Common myeloid progenitor, CD34-positive (primary cell): Measurements from ENCODE around the gene ANKRD34A.

Source experiments
- CTCF ChIA-PET: fragments of 350-600 bp; sonication (Branson Sonifier 250); formaldehyde crosslinking; loops from one replicate; lab custom pipeline; 2021; ENCODE audit warnings: antibody characterized with exemption; lab: Charles Lee
- POLR2A ChIA-PET: fragments of 350-600 bp; sonication (Branson Sonifier 250); formaldehyde crosslinking; loops from one replicate; lab custom pipeline; 2021; ENCODE audit warnings: antibody characterized with exemption; lab: Charles Lee
- DNase-seq, 3 donors: peaks; one replicate each; pipeline versions ENCODE4 v3.0.0 to v3.0.0-alpha.2; 2013
- H3K27ac ChIP-seq, 2 experiments: 1 replicate in 1 of 2; 2 replicates in 1 of 2; pipeline ENCODE4 v1.7.0; 2013; ENCODE audit warnings: inconsistent platforms in 2 of 2, low read length in 2 of 2, mild to moderate bottlenecking in 2 of 2, low read depth in 1 of 2, moderate library complexity in 1 of 2; ENCODE audit not compliant: severe bottlenecking in 2 of 2, insufficient read depth in 1 of 2, poor library complexity in 1 of 2
- H3K27me3 ChIP-seq, 5 experiments: replicated peaks in 2 of 5; 1 replicate in 3 of 5; 2 replicates in 2 of 5; pipeline versions ENCODE4 v1.6.1 to v1.7.0; 2013; ENCODE audit warnings: low read length in 4 of 5, mild to moderate bottlenecking in 2 of 5, moderate library complexity in 2 of 5, inconsistent platforms in 1 of 5; ENCODE audit not compliant: insufficient read depth in 5 of 5, control insufficient read depth in 4 of 5
- H3K36me3 ChIP-seq, 4 experiments: 1 replicate in 2 of 4; 2 replicates in 2 of 4; pipeline versions ENCODE4 v1.6.1 to v1.7.0; 2013; ENCODE audit warnings: low read length in 3 of 4, control low read depth in 1 of 4, mild to moderate bottlenecking in 1 of 4; ENCODE audit not compliant: control insufficient read depth in 4 of 4, insufficient read depth in 4 of 4
- H3K4me1 ChIP-seq, 4 experiments: 1 replicate in 3 of 4; 2 replicates in 1 of 4; pipeline versions ENCODE4 v1.6.1 to v1.7.1; 2013; ENCODE audit warnings: low read length in 3 of 4, mild to moderate bottlenecking in 3 of 4, control low read depth in 1 of 4, inconsistent platforms in 1 of 4, moderate library complexity in 1 of 4; ENCODE audit not compliant: control insufficient read depth in 4 of 4, insufficient read depth in 4 of 4; ENCODE audit errors: control extremely low read depth in 1 of 4
- H3K4me3 ChIP-seq, 7 experiments: 1 replicate in 4 of 7; 2 replicates in 3 of 7; pipeline versions ENCODE4 v1.5.1 to v1.7.0; 2013; ENCODE audit warnings: mild to moderate bottlenecking in 7 of 7, low read length in 6 of 7, moderate library complexity in 6 of 7, inconsistent platforms in 2 of 7, low read depth in 2 of 7, control low read depth in 1 of 7; ENCODE audit not compliant: insufficient read depth in 4 of 7, control insufficient read depth in 1 of 7; ENCODE audit errors: extremely low read depth in 1 of 7
- H3K9me3 ChIP-seq, 5 experiments: 1 replicate in 4 of 5; 2 replicates in 1 of 5; pipeline versions ENCODE4 v1.6.1 to v1.7.1; 2013; ENCODE audit warnings: low read length in 4 of 5, mild to moderate bottlenecking in 2 of 5, inconsistent platforms in 1 of 5, low read depth in 1 of 5, moderate library complexity in 1 of 5; ENCODE audit not compliant: control insufficient read depth in 4 of 5, insufficient read depth in 2 of 5; ENCODE audit errors: control extremely low read depth in 1 of 5
- WGBS: methylation state at CpG from one replicate; pipeline ENCODE4 v1.1.5; 2013; ENCODE audit not compliant: insufficient coverage; 5-methylcytosine and 5-hydroxymethylcytosine counted together

The ANKRD34A gene

GRCh38 chr1:145991735-145992412 is 27.5 kb upstream of the ANKRD34A start:
- Histone ChIP-seq H3K4me1 (peaks cover 24 to 33% (median 29%) of the 10 kb centered on the region in 4 experiments), H3K27me3 (no peaks in the 10 kb centered on the region), H3K9me3 (no peaks in the 10 kb centered on the region), H3K27ac (peak overlapping the region; percentile 28 to 93), H3K36me3 (peaks cover 8 to 38% (median 25%) of the 10 kb centered on the region in 4 experiments), H3K4me3 (peak overlapping the region in 4 of 7 experiments; percentile 88 to 99 (median 97))
- 70% methylated on average over 2 of the region's 10 CpGs for WGBS
- ChIA-PET CTCF (interaction anchor here (1.8 to 11.9 kb wide), 4 partner anchors 10 to 16 kb away, joined by 4 to 126 read pairs (median 11); no protein-coding TSS in a partner anchor), POLR2A (no interaction called here)
- no peak for DNase-seq

GRCh38 chr1:145990249-145990855 is 26.0 kb upstream of the ANKRD34A start:
- CTCF ChIA-PET: interaction anchor here (0.7 to 11.9 kb wide), 6 partner anchors 11 to 134 kb away, joined by 3 to 126 read pairs (median 3); no protein-coding TSS in a partner anchor
- POLR2A ChIA-PET: interaction anchor here (0.6 to 0.7 kb wide), 2 partner anchors 17 to 24 kb away, joined by 3 to 6 read pairs; no protein-coding TSS in a partner anchor
- H3K36me3 ChIP-seq: peaks cover 8 to 36% (median 25%) of the 10 kb centered on the region in 4 experiments
- no peaks in the 10 kb centered on the region for H3K9me3 ChIP-seq
- H3K4me3 ChIP-seq: no peak overlapping the region
- H3K27me3 ChIP-seq: no peaks in the 10 kb centered on the region
- 100% methylated on average over 6 of the region's 7 CpGs for WGBS
- peak overlapping the region in 1 of 2 experiments; percentile 22 for H3K27ac ChIP-seq
- no peak for DNase-seq
- peaks cover 29 to 42% (median 37%) of the 10 kb centered on the region in 4 experiments for H3K4me1 ChIP-seq

GRCh38 chr1:145988773-145989172 is 24.4 kb upstream of the ANKRD34A start:
- DNase-seq: no peak
- POLR2A ChIA-PET: interaction anchor here (0.8 kb wide), 1 partner anchor 15 kb away, joined by 5 read pairs; no protein-coding TSS in a partner anchor
- H3K27ac ChIP-seq: peak overlapping the region in 1 of 2 experiments; percentile 12
- CTCF ChIA-PET: interaction anchor here (1.2 to 11.9 kb wide), 4 partner anchors 11 to 20 kb away, joined by 3 to 126 read pairs (median 4); no protein-coding TSS in a partner anchor
- H3K4me1 ChIP-seq: peaks cover 23 to 39% (median 37%) of the 10 kb centered on the region in 4 experiments
- 100% methylated on average over 1 of the region's 5 CpGs for WGBS
- no peaks in the 10 kb centered on the region for H3K9me3 ChIP-seq
- H3K36me3 ChIP-seq: peaks cover 0 to 21% (median 13%) of the 10 kb centered on the region in 4 experiments
- no peaks in the 10 kb centered on the region for H3K27me3 ChIP-seq
- H3K4me3 ChIP-seq: no peak overlapping the region

- H3K27me3 ChIP-seq: no peaks in the 10 kb centered on the region
- peaks cover 0 to 12% (median 5%) of the 10 kb centered on the region in 4 experiments for H3K36me3 ChIP-seq
- H3K4me1 ChIP-seq: peaks cover 14 to 35% (median 32%) of the 10 kb centered on the region in 4 experiments
- ChIA-PET CTCF (interaction anchor here (11.9 kb wide), 1 partner anchor 10 kb away, joined by 126 read pairs; no protein-coding TSS in a partner anchor), POLR2A (no interaction called here)
- no peak overlapping the region for H3K27ac ChIP-seq
- WGBS: 100% methylated on average over 1 of the region's 1 CpG
- no peaks in the 10 kb centered on the region for H3K9me3 ChIP-seq
- DNase-seq: no peak
- H3K4me3 ChIP-seq: no peak overlapping the region
These were observed 23.6 kb upstream of the ANKRD34A start for GRCh38 chr1:145987926-145988325.

- no peak overlapping the region for H3K27ac ChIP-seq
- no peak overlapping the region for H3K4me3 ChIP-seq
- H3K36me3 ChIP-seq: no peaks in the 10 kb centered on the region
- ChIA-PET CTCF (interaction anchor here (0.6 to 1.0 kb wide), 3 partner anchors 10 to 142 kb away, joined by 3 to 5 read pairs (median 3); partner anchors contain the start of genes NUDT17 and TXNIP), POLR2A (no interaction called here)
- peaks cover 12 to 29% (median 21%) of the 10 kb centered on the region in 4 experiments for H3K4me1 ChIP-seq
- 98% methylated on average over 5 of the region's 6 CpGs for WGBS
- no peaks in the 10 kb centered on the region for H3K27me3 ChIP-seq
- no peaks in the 10 kb centered on the region for H3K9me3 ChIP-seq
- no peak for DNase-seq
These were observed 22.2 kb upstream of the ANKRD34A start for GRCh38 chr1:145986551-145986950.

- peak in 2 of 3 donors; percentile 63 to 71 for DNase-seq
- 67% methylated on average over 5 of the region's 15 CpGs for WGBS
- peak overlapping the region in 1 of 2 experiments; percentile 52 for H3K27ac ChIP-seq
- H3K4me3 ChIP-seq: peak overlapping the region in 3 of 7 experiments; percentile 19 to 51 (median 49)
- CTCF ChIA-PET: interaction anchor here (0.8 to 1.3 kb wide), 4 partner anchors 8 to 62 kb away, joined by 3 to 5 read pairs (median 4); partner anchors contain the start of gene TXNIP
- H3K4me1 ChIP-seq: peaks cover 12 to 30% (median 23%) of the 10 kb centered on the region in 4 experiments
- POLR2A ChIA-PET: interaction anchor here (0.8 kb wide), 1 partner anchor 12 kb away, joined by 3 read pairs; no protein-coding TSS in a partner anchor
- H3K27me3 ChIP-seq: no peaks in the 10 kb centered on the region
- H3K36me3 ChIP-seq: no peaks in the 10 kb centered on the region
- no peaks in the 10 kb centered on the region for H3K9me3 ChIP-seq
These were observed 21.4 kb upstream of the ANKRD34A start for GRCh38 chr1:145985502-145986439.
